Lung microvascular endothelial cell (primary cell): ENCODE data around the gene TTLL9. TPM values are rescaled to one million over a fixed set of nuclear protein-coding genes. Genes with fewer than 3 reads are reported as not detected.

Experiments used
- DNase-seq, 2 donors: peaks; one replicate each; pipeline versions ENCODE4 v3.0.0 to v3.0.0-alpha.2; 2010; ENCODE audit warnings: low read depth in 2 of 2
- total RNA-seq: library from RNA; depleted of rRNA; stranded (reverse); fragments of >200 nt; gene quantifications from 2 replicates; pipeline ENCODE4 v1.2.1, GENCODE V29; 2014

Gene TTLL9
- total RNA-seq, 1 donor from 2014 or later = under 0.01 TPM

GRCh38 chr20:31857861-31858759, 12.3 kb upstream of the TTLL9 start:
- no peak for DNase-seq

- DNase-seq = no peak
These were observed 11.7 kb upstream of the TTLL9 start for GRCh38 chr20:31858760-31859083.

- no peak for DNase-seq
These were observed 11.0 kb upstream of the TTLL9 start for GRCh38 chr20:31859266-31859997.

- no peak for DNase-seq
These were observed 10.4 kb upstream of the TTLL9 start for GRCh38 chr20:31859998-31860380.

GRCh38 chr20:31860390-31861134, 9.9 kb upstream of the TTLL9 start:
- DNase-seq = no peak

GRCh38 chr20:31861135-31861384, 9.4 kb upstream of the TTLL9 start:
- DNase-seq = no peak

GRCh38 chr20:31861385-31862156, 8.9 kb upstream of the TTLL9 start:
- peak; percentile 40 to 64 for DNase-seq

- no peak for DNase-seq
These were observed 8.3 kb upstream of the TTLL9 start for GRCh38 chr20:31862157-31862470.

- no peak for DNase-seq
These were observed 7.9 kb upstream of the TTLL9 start for GRCh38 chr20:31862506-31862905.

GRCh38 chr20:31863296-31864085, 6.9 kb upstream of the TTLL9 start:
- DNase-seq = no peak

GRCh38 chr20:31864521-31865400, 5.7 kb upstream of the TTLL9 start:
- no peak for DNase-seq

GRCh38 chr20:31866221-31866620, 4.2 kb upstream of the TTLL9 start:
- DNase-seq = no peak

- no peak for DNase-seq
These were observed 1.4 kb upstream of the TTLL9 start for GRCh38 chr20:31868853-31869672.

GRCh38 chr20:31869673-31869941, 827 bp upstream of the TTLL9 start:
- no peak for DNase-seq

GRCh38 chr20:31870726-31871617, 538 bp downstream of the TTLL9 start:
- no peak for DNase-seq

- no peak for DNase-seq
These were observed 1.2 kb downstream of the TTLL9 start for GRCh38 chr20:31871618-31871954.

- no peak for DNase-seq
These were observed 2.0 kb downstream of the TTLL9 start for GRCh38 chr20:31872406-31872805.

GRCh38 chr20:31875671-31876070, 5.2 kb downstream of the TTLL9 start:
- DNase-seq = no peak

- no peak for DNase-seq
These were observed 7.2 kb downstream of the TTLL9 start for GRCh38 chr20:31877684-31878083.
